ENCODE data around the gene RASSF3.

RASSF3 gene

DNA sequence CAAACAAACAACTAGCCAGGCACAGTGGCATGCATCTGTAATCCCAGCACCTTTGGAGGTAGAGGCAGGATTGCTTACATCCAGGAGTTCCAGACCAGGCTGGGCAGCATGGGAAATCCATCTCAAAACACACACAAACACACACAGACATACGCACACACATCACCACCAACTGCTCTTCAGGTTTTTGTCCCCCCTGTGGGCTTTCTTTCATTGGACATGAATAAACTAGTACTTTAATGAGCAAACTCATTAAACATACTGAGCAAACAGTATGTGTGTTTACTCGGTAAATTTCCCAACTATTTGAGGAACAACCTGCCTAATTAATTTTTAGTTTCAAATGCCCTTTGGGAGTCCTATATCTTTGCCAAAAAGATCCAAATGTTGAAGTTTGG is 10.1 kb upstream of the RASSF3 start:
- no peaks in the 10 kb centered on the region for H3F3A ChIP-seq (ENCODE audit: low read depth)
- TF ChIP-seq EZH2phosphoT487 (IDR thresholded peaks at IDR 0.05; ENCODE audit: borderline replicate concordance): no peak
- TF ChIP-seq, protein P1, sequence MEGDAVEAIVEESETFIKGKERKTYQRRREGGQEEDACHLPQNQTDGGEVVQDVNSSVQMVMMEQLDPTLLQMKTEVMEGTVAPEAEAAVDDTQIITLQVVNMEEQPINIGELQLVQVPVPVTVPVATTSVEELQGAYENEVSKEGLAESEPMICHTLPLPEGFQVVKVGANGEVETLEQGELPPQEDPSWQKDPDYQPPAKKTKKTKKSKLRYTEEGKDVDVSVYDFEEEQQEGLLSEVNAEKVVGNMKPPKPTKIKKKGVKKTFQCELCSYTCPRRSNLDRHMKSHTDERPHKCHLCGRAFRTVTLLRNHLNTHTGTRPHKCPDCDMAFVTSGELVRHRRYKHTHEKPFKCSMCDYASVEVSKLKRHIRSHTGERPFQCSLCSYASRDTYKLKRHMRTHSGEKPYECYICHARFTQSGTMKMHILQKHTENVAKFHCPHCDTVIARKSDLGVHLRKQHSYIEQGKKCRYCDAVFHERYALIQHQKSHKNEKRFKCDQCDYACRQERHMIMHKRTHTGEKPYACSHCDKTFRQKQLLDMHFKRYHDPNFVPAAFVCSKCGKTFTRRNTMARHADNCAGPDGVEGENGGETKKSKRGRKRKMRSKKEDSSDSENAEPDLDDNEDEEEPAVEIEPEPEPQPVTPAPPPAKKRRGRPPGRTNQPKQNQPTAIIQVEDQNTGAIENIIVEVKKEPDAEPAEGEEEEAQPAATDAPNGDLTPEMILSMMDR (conservative IDR thresholded peaks at IDR 0.05; ENCODE audit: low read length): no peak
- H3K79me2 ChIP-seq (ENCODE audit: insufficient read depth, low read length): no peaks in the 10 kb centered on the region
- no peak overlapping the region for H3K9ac ChIP-seq (ENCODE audit: low read depth, low read length, poor library complexity, severe bottlenecking)
- no peaks in the 10 kb centered on the region for H3K9me3 ChIP-seq (ENCODE audit: insufficient read depth, low read depth, low read length)
- H3K4me2 ChIP-seq (ENCODE audit: low read depth, low read length, poor library complexity, severe bottlenecking): no peak overlapping the region
- H4K20me1 ChIP-seq (ENCODE audit: insufficient read depth, low read length, poor library complexity, severe bottlenecking): no peaks in the 10 kb centered on the region
- H3K27me3 ChIP-seq (ENCODE audit: insufficient read depth, low read length, poor library complexity, severe bottlenecking): no peaks in the 10 kb centered on the region
- no peak overlapping the region for H2AFZ ChIP-seq (ENCODE audit: low read length)
- no peaks in the 10 kb centered on the region for H3K9me2 ChIP-seq (replicated peaks; ENCODE audit: low read depth, low read length)
- no peak overlapping the region for H3K4me3 ChIP-seq (ENCODE audit: low read length, poor library complexity, severe bottlenecking)
- no peaks in the 10 kb centered on the region for H3K36me3 ChIP-seq (ENCODE audit: insufficient read depth, low read length)
- H3K4me1 ChIP-seq (ENCODE audit: insufficient read depth, low read length, poor library complexity, severe bottlenecking): peaks cover 9% of the 10 kb centered on the region

DNA sequence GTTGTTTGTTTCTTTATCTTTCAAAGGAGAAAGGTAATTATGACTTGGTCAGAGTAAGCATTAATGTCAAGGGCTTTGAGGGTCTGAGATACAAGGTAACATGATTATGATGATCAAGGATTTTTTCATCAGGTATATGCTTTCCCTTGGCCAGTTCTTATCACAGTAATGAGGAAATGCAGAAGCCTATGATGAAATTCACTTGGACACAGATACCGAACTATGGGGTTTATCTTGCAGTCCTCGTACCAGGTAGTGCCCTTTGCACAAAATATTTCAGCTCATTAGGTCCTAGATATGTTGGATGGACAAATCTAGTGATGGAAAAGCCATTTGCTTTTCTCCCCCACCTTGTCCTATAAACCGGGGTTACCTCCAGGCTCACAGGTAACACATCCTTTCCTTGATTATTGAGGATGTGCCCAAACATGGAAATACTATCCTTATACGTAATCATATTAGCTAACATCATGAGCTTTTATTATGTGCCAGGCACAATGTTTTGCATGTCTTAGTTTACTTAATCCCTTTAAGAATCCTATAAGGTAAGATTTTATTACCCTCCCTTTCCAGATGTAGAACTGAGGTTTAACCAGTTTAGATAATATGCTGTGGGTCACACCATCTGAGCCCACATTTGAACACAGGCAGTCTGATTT is 7.0 kb upstream of the RASSF3 start:
- Histone ChIP-seq H3K36me3 (ENCODE audit: insufficient read depth, low read length) (no peaks in the 10 kb centered on the region), H3F3A (ENCODE audit: low read depth) (no peaks in the 10 kb centered on the region), H3K27me3 (ENCODE audit: insufficient read depth, low read length, poor library complexity, severe bottlenecking) (no peaks in the 10 kb centered on the region), H3K4me3 (ENCODE audit: low read length, poor library complexity, severe bottlenecking) (no peak overlapping the region), H4K20me1 (ENCODE audit: insufficient read depth, low read length, poor library complexity, severe bottlenecking) (no peaks in the 10 kb centered on the region), H3K9me2 (replicated peaks; ENCODE audit: low read depth, low read length) (no peaks in the 10 kb centered on the region), H3K4me1 (ENCODE audit: insufficient read depth, low read length, poor library complexity, severe bottlenecking) (peaks cover 12% of the 10 kb centered on the region), H3K79me2 (ENCODE audit: insufficient read depth, low read length) (no peaks in the 10 kb centered on the region), H3K4me2 (ENCODE audit: low read depth, low read length, poor library complexity, severe bottlenecking) (no peak overlapping the region), H3K9me3 (ENCODE audit: insufficient read depth, low read depth, low read length) (no peaks in the 10 kb centered on the region), H2AFZ (ENCODE audit: low read length) (no peak overlapping the region), H3K9ac (ENCODE audit: low read depth, low read length, poor library complexity, severe bottlenecking) (no peak overlapping the region)
- TF ChIP-seq EZH2phosphoT487 (IDR thresholded peaks at IDR 0.05; ENCODE audit: borderline replicate concordance): no peak
- TF ChIP-seq, protein P1 (conservative IDR thresholded peaks at IDR 0.05; ENCODE audit: low read length): no peak

DNA sequence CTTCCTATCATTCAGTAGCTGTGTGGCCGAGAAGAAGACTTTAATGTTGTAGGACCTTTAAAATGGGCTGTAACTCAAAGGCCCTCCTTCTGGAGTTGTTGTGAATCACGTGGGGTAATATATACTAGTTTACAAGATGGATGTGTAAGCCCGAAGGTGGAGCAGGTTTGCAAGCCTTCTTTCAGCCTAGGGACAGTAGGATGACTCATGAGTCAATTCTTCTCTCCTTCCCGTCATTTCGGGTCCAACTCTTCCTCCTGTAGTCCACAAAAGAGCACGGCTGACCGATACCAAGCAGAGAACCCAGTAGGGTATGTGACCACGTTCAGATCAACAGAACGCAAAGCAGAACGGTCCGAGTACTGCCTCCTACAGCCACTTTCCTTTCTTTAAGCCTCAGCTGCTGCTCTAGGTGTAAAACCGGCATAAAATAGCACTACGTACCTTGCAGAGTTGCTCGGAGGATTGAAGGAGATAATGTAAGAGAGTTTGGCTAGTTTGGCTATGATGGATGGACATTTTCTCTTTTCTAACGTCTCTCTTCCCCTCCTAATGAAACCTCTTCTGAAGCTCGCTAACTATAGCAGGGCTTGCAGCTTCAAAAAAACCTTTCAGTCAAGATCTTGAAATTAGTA is 1.3 kb upstream of the RASSF3 start:
- H3K9me2 ChIP-seq (replicated peaks; ENCODE audit: low read depth, low read length): no peaks in the 10 kb centered on the region
- H3K36me3 ChIP-seq (ENCODE audit: insufficient read depth, low read length): no peaks in the 10 kb centered on the region
- peaks cover 33% of the 10 kb centered on the region for H3K4me1 ChIP-seq (ENCODE audit: insufficient read depth, low read length, poor library complexity, severe bottlenecking)
- peak overlapping the region; percentile 95 for H3K4me2 ChIP-seq (ENCODE audit: low read depth, low read length, poor library complexity, severe bottlenecking)
- peak overlapping the region; percentile 77 for H3K4me3 ChIP-seq (ENCODE audit: low read length, poor library complexity, severe bottlenecking)
- H3K9ac ChIP-seq (ENCODE audit: low read depth, low read length, poor library complexity, severe bottlenecking): peak overlapping the region; percentile 81
- H3K79me2 ChIP-seq (ENCODE audit: insufficient read depth, low read length): peaks cover 36% of the 10 kb centered on the region
- TF ChIP-seq, protein P1 (conservative IDR thresholded peaks at IDR 0.05; ENCODE audit: low read length): peak; percentile 28; the same call in 1 of the 2 replicates
- TF ChIP-seq EZH2phosphoT487 (IDR thresholded peaks at IDR 0.05; ENCODE audit: borderline replicate concordance): no peak
- H4K20me1 ChIP-seq (ENCODE audit: insufficient read depth, low read length, poor library complexity, severe bottlenecking): peaks cover 7% of the 10 kb centered on the region
- no peaks in the 10 kb centered on the region for H3F3A ChIP-seq (ENCODE audit: low read depth)
- H3K27me3 ChIP-seq (ENCODE audit: insufficient read depth, low read length, poor library complexity, severe bottlenecking): no peaks in the 10 kb centered on the region
- H3K9me3 ChIP-seq (ENCODE audit: insufficient read depth, low read depth, low read length): no peaks in the 10 kb centered on the region
- H2AFZ ChIP-seq (ENCODE audit: low read length): peak overlapping the region; percentile 89
